ENCODE results near the gene ZNF639. TPM values are rescaled to one million over a fixed set of nuclear protein-coding genes. Genes with fewer than 3 reads are reported as not detected.
A peak's percentile ranks its signal among the peaks of the same experiment; 100 is the strongest.
"Not testable (repeated sequence)": the region's sequence is repeated elsewhere in the genome, so short reads cannot be mapped to it uniquely, and the experiment has no call there.

Gene ZNF639, protein sequence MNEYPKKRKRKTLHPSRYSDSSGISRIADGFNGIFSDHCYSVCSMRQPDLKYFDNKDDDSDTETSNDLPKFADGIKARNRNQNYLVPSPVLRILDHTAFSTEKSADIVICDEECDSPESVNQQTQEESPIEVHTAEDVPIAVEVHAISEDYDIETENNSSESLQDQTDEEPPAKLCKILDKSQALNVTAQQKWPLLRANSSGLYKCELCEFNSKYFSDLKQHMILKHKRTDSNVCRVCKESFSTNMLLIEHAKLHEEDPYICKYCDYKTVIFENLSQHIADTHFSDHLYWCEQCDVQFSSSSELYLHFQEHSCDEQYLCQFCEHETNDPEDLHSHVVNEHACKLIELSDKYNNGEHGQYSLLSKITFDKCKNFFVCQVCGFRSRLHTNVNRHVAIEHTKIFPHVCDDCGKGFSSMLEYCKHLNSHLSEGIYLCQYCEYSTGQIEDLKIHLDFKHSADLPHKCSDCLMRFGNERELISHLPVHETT
- total RNA-seq (ENCODE audit: unreplicated experiment): 29.8 TPM
- long read RNA-seq: 0 reads

- Mint-ChIP-seq H3K4me1 (ENCODE audit: unreplicated experiment) (peaks cover 20% of the 10 kb centered on the region), H3K4me3 (ENCODE audit: unreplicated experiment) (peak within 1 kb of the TSS; percentile 95), H3K9me3 (ENCODE audit: unreplicated experiment) (no peaks in the 10 kb centered on the region), H3K27ac (ENCODE audit: unreplicated experiment) (peak within 1 kb of the TSS; percentile 82), H3K27me3 (ENCODE audit: unreplicated experiment) (no peaks in the 10 kb centered on the region), H3K36me3 (ENCODE audit: low read depth, unreplicated experiment) (peaks cover 7% of the 10 kb centered on the region)
- DNase-seq (ENCODE audit: low spot score): peak; percentile 96
- TF ChIP-seq, protein P1, sequence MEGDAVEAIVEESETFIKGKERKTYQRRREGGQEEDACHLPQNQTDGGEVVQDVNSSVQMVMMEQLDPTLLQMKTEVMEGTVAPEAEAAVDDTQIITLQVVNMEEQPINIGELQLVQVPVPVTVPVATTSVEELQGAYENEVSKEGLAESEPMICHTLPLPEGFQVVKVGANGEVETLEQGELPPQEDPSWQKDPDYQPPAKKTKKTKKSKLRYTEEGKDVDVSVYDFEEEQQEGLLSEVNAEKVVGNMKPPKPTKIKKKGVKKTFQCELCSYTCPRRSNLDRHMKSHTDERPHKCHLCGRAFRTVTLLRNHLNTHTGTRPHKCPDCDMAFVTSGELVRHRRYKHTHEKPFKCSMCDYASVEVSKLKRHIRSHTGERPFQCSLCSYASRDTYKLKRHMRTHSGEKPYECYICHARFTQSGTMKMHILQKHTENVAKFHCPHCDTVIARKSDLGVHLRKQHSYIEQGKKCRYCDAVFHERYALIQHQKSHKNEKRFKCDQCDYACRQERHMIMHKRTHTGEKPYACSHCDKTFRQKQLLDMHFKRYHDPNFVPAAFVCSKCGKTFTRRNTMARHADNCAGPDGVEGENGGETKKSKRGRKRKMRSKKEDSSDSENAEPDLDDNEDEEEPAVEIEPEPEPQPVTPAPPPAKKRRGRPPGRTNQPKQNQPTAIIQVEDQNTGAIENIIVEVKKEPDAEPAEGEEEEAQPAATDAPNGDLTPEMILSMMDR (IDR thresholded peaks at IDR 0.05; ENCODE audit: unreplicated experiment): peak; percentile 90
Observed at GRCh38 chr3:179322286-179323196, at the start of gene ZNF639. ZNF639 (plus strand) TSS chr3:179323031; CDS start chr3:179328294, 5,263 bp downstream.

GRCh38 chr3:179274434-179274833 is 48.4 kb upstream of the ZNF639 start:
- not testable (repeated sequence) for H3K9me3 Mint-ChIP-seq (ENCODE audit: unreplicated experiment); H3K36me3 Mint-ChIP-seq (ENCODE audit: low read depth, unreplicated experiment); H3K4me1 Mint-ChIP-seq (ENCODE audit: unreplicated experiment); H3K27me3 Mint-ChIP-seq (ENCODE audit: unreplicated experiment); H3K4me3 Mint-ChIP-seq (ENCODE audit: unreplicated experiment); DNase-seq (ENCODE audit: low spot score); H3K27ac Mint-ChIP-seq (ENCODE audit: unreplicated experiment)

DNA sequence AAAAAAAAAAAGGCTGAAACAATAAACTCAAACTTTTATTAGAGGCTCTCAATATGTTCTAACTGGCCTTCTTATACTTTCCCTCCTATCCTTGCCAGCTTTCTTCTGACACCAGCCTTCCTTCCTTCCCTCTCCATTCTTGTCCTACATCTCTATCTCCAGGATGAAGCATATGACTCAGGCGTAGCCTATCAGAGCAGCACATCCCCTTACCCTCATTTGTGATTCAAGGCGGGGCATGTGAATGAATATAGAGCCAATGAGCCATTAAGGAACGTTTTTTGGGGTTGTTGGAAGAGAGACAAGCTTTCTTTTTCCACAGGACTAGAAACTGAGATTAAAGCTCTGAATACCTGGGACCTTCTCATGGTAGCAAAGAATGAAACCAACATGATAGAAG is 46.8 kb upstream of the ZNF639 start:
- H3K4me1 Mint-ChIP-seq (ENCODE audit: unreplicated experiment): no peaks in the 10 kb centered on the region

GRCh38 chr3:179276743-179277142 is 46.1 kb upstream of the ZNF639 start:
- DNase-seq (ENCODE audit: low spot score): no peak
- TF ChIP-seq, protein P1 (IDR thresholded peaks at IDR 0.05; ENCODE audit: unreplicated experiment): no peak
- Mint-ChIP-seq H3K27ac (ENCODE audit: unreplicated experiment) (no peak overlapping the region), H3K36me3 (ENCODE audit: low read depth, unreplicated experiment) (no peaks in the 10 kb centered on the region), H3K9me3 (ENCODE audit: unreplicated experiment) (no peaks in the 10 kb centered on the region), H3K4me3 (ENCODE audit: unreplicated experiment) (no peak overlapping the region), H3K4me1 (ENCODE audit: unreplicated experiment) (no peaks in the 10 kb centered on the region), H3K27me3 (ENCODE audit: unreplicated experiment) (peaks cover 4% of the 10 kb centered on the region)

More for the DNA sequence above, 46.8 kb upstream of the ZNF639 start:
- H3K27me3 Mint-ChIP-seq (ENCODE audit: unreplicated experiment): peaks cover 4% of the 10 kb centered on the region
- DNase-seq (ENCODE audit: low spot score): no peak
- TF ChIP-seq, protein P1 (IDR thresholded peaks at IDR 0.05; ENCODE audit: unreplicated experiment): no peak
- no peak overlapping the region for H3K4me3 Mint-ChIP-seq (ENCODE audit: unreplicated experiment)
- H3K36me3 Mint-ChIP-seq (ENCODE audit: low read depth, unreplicated experiment): no peaks in the 10 kb centered on the region
- H3K27ac Mint-ChIP-seq (ENCODE audit: unreplicated experiment): no peak overlapping the region
- no peaks in the 10 kb centered on the region for H3K9me3 Mint-ChIP-seq (ENCODE audit: unreplicated experiment)

- DNase-seq (ENCODE audit: low spot score): no peak
- Mint-ChIP-seq H3K27ac (ENCODE audit: unreplicated experiment) (no peak overlapping the region), H3K27me3 (ENCODE audit: unreplicated experiment) (peaks cover 4% of the 10 kb centered on the region), H3K9me3 (ENCODE audit: unreplicated experiment) (no peaks in the 10 kb centered on the region), H3K36me3 (ENCODE audit: low read depth, unreplicated experiment) (no peaks in the 10 kb centered on the region), H3K4me3 (ENCODE audit: unreplicated experiment) (no peak overlapping the region), H3K4me1 (ENCODE audit: unreplicated experiment) (no peaks in the 10 kb centered on the region)
- TF ChIP-seq, protein P1 (IDR thresholded peaks at IDR 0.05; ENCODE audit: unreplicated experiment): no peak
Observed at GRCh38 chr3:179278151-179278550, 44.7 kb upstream of the ZNF639 start.

Data from endothelial cell (in vitro differentiated cells).